PC-9 (cell line): ENCODE data around the gene PDE3A.

Experiments used
- EZH2 ChIP-seq: fragments of 200-600 bp; sonication (generic); IDR thresholded peaks from 2 replicates; pipeline ENCODE4 v1.8.0; 2017; ENCODE audit warnings: antibody characterized with exemption, low read depth
- TF ChIP-seq, protein P1 (sequence below): fragments of 200-600 bp; sonication (generic); conservative IDR thresholded peaks from 2 replicates; pipeline ENCODE4 v1.6.1; 2017; ENCODE audit warnings: mixed run types, antibody characterized with exemption, mild to moderate bottlenecking, moderate library complexity

DNA sequence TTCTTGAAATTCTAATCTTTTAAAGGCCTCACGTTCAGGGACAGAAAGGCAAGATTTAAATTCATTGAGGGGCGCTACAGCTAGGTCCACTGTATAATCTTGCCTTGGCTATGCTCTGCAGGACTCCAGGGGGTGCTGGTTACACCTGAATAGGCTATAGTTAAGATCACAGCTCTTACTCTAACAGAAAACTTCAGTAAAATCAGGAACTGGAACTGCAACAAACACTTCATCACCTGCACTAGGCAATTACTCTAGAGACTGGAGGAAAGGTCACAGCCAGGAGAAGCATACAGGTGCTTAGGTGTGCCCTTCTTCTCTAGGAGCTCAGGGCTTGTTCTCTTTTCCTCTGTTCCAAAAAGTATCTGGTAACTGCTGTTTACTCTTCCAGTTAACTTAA lies 347.7 kb downstream of the PDE3A start:
- TF ChIP-seq, protein P1, sequence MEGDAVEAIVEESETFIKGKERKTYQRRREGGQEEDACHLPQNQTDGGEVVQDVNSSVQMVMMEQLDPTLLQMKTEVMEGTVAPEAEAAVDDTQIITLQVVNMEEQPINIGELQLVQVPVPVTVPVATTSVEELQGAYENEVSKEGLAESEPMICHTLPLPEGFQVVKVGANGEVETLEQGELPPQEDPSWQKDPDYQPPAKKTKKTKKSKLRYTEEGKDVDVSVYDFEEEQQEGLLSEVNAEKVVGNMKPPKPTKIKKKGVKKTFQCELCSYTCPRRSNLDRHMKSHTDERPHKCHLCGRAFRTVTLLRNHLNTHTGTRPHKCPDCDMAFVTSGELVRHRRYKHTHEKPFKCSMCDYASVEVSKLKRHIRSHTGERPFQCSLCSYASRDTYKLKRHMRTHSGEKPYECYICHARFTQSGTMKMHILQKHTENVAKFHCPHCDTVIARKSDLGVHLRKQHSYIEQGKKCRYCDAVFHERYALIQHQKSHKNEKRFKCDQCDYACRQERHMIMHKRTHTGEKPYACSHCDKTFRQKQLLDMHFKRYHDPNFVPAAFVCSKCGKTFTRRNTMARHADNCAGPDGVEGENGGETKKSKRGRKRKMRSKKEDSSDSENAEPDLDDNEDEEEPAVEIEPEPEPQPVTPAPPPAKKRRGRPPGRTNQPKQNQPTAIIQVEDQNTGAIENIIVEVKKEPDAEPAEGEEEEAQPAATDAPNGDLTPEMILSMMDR = 0 out of 2 replicates have a peak, but pooled peaks have one; percentile 24
- TF ChIP-seq EZH2 = no peak
